NCI-H1930 (cell line): ENCODE measurements around the gene KRTAP20-3.

Source experiments
- DNase-seq, 2 experiments: peaks; one replicate each; lab custom pipeline; 2025; lab: John Stamatoyannopoulos, UW

The KRTAP20-3 gene

DNA sequence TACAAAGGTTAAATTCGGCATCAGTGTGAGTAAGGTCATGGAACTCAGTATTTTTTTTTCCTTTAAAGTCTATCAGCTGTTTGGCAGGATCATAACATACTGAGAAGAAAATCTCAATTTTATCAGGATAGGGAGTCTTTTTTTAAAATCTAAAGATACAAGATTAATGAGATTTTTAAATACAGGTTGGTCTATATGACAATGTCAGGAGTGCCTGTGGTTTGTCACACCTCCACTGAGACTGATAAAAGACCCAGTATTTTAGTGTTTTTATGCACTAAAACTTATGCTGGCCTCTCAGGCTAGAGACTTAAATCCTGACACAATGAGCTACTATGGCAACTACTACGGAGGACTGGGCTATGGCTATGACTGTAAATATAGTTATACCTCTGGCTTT, at the start of gene KRTAP20-3:
Gene KRTAP20-3 (plus strand): TSS at position 301 of the 400 bp plus-strand sequence.
- DNase-seq: no peak

DNA sequence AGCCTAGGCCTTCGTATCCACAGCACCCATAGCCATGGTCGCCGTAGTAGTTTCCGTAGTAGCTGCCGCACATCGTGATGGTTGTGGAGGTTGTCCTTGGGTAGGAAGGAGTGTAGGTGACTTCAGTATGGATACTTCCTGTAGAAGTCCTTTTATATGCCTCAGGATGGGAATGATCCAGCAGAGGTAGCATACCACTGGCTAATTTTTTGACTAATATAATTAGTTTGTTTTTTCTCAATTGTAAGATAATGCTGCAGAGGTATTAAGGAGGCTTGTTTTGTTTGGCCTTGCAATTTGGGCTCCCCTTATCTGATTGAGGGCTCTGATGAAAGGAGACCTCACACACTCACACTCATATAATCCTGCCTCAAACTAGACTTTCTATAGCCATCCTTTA, 43.9 kb upstream of the KRTAP20-3 start, which contains the start of gene KRTAP6-2:
Gene KRTAP6-2 (minus strand): TSS at position 101 of the 400 bp plus-strand sequence. CDS start 28 bp downstream, at position 73.
- DNase-seq: no peak

DNA sequence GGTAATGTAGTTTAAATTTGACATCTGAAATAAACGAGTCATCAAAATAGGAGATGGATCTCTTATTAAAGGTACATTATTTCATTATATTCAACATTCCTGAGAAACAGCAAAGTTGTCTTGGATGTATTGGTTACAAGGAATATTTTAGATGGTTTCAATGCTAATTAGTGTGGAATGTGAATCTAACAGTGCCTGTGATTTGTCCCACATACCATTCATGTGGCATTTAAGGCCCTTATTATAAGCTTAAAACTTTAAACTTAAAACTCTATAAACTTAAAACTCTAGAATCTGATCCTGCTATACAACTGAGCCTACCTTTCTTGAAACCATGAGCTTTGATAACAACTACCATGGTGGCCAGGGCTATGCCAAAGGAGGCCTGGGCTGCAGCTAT, 41.9 kb upstream of the KRTAP20-3 start, which contains the start of gene KRTAP22-1:
Gene KRTAP22-1 (plus strand): TSS at position 301 of the 400 bp plus-strand sequence.
- no peak for DNase-seq

DNA sequence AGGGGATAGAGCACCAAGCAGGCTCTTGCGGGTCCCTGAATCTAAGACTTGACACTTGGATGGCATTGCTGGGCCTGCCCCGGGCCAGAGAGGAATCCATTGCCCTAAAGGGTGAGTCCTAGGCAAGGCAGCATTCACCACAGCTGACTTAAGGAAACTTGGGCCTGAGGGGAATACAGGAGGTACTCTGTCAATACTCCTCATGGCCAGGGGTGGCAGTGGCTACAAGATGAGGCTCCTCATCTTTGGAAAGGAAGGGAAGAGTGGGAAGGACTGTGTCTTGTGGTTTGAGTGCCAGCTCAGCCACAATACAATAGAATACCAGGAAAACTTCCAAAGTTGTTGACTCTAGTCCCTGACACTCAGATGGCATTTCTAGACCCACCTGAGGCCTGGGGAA, 36.7 kb upstream of the KRTAP20-3 start:
- DNase-seq: no peak

DNA sequence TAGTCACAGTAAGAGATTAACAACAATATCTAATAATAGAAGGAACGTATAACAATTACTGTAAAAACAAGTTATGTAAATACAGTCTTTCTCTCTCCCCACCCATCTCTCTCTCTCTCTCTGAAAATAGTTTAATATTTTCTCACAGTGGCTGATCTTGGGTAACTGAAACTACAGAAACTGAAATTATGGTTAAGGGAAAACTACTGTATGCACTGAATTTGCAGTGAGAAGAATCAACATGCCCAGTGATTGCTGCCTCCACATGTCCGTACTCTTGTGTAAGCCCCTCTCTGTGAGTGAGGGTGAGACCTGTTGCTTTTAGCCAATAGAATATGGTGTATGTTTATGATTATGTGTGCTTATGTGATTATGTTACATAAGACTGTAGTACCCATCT, 30.5 kb upstream of the KRTAP20-3 start:
- no peak for DNase-seq

DNA sequence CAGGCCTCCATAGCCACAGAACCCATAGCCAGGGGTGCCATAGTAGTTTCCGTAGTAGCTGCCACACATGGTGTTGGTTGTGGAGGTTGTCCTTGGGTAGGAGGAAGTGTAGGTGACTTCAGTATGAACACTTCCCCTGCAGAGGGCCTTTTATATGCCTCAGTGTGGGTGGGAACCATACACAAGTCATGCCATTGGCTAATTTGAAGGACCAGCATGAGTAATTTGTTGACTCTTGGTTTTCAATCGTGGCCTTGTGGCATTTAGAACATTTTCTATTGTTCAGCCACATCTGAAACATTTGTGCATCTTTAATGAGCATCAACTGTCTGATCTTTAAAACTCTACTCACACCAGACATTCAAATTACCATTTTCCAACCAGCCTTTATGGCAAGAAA, 28.8 kb upstream of the KRTAP20-3 start, which contains the start of gene KRTAP6-1:
Gene KRTAP6-1 (minus strand): TSS at position 95 of the 400 bp plus-strand sequence. CDS start 26 bp downstream, at position 69.
- DNase-seq: no peak

DNA sequence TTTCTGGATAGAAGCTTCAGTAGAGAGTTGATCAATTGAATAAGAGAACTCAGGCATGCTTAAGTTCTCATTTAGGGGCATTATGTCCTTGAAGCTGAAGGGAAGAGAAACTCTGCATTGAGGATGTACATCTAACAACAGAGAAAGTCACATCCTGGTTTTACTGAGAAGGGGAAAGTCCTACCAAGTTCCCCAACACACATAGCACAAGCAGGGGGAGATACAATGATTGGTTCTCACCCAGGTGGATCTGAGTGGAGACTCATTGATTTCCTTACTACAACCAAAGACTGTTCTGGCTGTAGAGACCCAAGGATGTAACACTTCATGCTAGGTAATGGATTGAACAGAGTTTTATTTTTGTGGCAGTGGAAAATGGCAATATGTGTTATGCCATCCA, 27.5 kb upstream of the KRTAP20-3 start:
- DNase-seq: no peak

DNA sequence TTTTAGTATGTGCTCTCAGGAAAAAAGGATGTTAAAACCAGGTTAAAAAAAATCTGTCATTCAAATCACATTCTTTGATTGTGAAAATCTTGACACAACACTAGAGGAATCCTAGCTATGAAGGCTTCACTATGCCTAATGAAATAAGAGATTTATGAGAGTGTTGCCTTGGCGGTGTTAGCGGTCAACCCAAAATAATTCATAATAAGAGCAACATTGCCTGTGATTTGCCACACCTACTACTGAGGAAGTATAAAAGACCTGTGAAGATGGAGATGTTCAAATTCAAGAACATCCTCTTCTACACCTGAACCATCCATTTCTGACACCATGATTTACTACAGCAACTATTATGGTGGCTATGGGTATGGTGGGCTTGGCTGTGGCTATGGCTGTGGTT, 26.5 kb upstream of the KRTAP20-3 start, which contains the start of gene KRTAP20-1:
Gene KRTAP20-1 (plus strand): TSS at position 301 of the 400 bp plus-strand sequence. CDS start 30 bp downstream, at position 331.
- no peak for DNase-seq

DNA sequence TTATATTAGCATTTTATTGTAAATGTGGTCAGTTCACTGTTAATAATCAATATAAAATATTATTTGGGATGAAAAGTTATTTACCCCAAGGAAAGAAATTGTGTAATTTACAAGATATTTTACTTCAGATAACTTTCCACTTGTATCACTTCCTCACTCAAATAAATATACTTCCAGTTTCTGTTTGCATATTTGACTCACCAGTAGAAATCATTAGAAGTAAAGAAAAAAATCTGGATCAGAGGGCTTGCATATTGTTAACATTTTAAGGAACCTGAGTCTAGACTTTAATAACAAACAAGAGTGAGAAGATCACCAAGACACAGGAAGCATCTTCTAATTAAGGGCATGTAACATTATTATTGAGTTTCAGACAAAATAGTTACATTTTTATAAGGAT, 22.6 kb upstream of the KRTAP20-3 start:
- DNase-seq: no peak

DNA sequence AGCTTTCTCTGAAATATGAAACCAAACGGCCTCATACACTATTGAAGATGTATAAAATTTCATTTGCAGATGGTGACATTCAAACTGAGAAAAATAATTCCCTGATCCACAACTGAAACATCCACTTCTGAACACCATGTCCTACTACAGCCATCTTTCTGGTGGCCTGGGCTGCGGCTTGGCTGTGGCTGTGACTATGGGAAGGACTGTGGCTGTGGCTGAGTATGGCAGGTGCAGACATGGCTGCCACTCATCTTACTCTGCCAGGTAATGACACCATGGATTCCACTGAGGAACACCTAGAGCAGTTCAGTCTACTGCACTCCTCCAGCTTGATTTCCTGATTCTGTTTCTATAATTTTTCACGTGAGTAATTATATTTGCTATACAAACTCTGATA, 22.1 kb upstream of the KRTAP20-3 start, which contains the start of gene KRTAP20-4:
Gene KRTAP20-4 (plus strand): TSS at position 106 of the 400 bp plus-strand sequence.
- no peak for DNase-seq

DNA sequence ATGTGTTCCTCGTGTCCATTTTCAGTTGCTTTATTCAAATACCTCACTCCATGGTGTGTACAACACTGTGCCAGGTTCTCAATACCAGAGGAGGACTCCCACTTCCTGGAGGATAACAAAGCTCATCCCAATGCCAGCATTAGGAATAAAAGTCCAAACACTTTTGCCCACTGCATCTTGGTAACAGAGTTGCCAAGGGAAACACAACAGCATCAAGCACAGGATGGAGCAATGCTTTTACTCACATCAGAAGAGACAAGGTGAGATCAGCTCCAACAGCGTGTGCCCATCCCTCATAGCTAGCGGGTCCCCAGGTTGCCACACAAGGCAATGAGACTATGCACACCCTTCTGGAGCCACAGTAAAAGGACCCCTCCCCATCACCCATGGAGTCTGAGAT, 19.3 kb upstream of the KRTAP20-3 start:
- no peak for DNase-seq

DNA sequence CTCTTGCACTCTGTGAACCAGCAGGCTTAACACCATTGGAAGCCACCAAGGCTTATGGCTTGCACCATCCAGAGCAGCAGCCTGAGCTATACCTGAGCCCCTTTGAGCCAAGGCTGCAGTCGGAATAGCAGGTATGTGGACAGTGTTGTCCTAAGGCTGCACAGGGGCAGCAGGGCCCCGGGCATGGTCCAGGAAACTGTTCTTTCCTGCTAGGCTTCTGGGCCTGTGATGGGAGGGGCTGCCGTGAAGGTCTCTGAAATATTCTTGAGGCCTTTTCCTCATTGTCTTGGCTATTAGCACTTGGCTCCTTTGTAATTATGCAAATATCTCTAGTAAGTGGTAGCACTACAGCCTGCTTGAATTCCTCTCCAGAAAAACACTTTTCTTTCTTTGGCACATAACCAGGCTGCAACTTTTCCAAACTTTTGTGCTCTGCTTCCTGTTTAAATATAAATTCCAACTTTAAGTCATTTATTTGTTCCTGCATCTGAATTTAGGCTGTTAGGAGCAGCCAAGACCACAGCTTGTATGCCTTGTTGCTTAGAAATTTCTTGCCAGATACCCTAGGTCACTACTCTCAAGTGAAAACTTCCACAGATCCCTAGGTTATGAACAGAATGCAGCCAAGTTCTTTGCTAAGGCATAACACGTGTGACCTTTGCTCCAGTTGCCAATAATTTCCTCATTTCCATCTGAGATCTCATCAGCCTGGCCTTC, 17.1 kb upstream of the KRTAP20-3 start:
- no peak for DNase-seq

DNA sequence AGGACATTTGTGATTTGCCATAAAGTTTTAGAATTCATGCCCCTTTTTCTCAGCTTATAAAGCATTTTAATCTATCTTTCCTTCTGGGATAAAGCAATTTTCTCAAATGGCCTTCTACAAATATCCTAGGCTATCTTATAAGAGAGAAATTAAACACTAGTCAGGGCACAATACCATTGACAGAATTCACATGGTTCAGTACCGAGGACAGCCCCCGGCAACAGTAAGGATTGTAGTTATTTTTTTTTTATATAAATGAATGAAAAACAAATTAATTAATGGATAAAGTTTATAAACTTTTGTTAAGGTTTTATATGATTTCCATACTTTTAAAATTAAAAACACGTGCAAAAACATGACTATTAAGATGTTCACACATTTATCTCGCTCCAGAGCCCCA, 14.6 kb upstream of the KRTAP20-3 start:
- no peak for DNase-seq

DNA sequence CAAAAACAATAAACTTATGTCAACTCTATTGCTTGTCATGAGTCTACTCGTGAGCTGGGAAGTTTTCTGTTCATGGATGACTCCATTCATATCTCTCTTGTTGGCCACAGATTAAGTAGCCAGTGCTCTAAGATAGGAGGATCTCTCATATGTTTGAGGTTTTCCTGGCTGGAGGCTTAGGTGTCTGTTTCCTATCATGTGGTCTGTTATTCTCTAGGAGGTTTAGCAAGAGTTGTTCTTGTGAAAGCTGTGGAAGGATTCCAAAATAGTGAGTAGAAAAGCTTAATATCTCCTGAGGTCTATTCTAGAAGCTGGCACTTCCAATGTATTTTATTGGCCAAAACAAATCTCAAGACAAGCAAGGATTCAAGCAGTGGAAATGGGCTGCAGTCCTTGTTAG, 13.5 kb upstream of the KRTAP20-3 start:
- no peak for DNase-seq

DNA sequence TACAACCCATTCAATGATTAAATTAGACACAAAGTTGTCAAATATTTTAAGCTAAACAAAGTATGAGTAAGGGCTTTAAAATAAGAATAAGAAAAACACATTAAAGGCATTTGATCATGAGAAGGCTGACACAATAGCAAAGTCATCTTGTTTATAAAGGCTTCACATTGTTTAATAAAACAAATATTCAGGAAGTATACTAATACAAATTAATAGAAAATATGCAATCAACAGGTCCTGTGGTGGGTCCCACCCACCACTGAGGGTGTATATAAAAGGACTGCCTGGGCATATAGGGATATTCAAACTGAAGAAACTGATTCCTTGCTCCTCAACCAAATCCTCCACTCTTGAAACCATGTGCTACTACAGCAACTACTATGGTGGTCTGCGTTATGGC, 7.8 kb upstream of the KRTAP20-3 start, which contains the start of gene KRTAP20-2:
Gene KRTAP20-2 (plus strand): TSS at position 301 of the 400 bp plus-strand sequence. CDS start 58 bp downstream, at position 359.
- no peak for DNase-seq

DNA sequence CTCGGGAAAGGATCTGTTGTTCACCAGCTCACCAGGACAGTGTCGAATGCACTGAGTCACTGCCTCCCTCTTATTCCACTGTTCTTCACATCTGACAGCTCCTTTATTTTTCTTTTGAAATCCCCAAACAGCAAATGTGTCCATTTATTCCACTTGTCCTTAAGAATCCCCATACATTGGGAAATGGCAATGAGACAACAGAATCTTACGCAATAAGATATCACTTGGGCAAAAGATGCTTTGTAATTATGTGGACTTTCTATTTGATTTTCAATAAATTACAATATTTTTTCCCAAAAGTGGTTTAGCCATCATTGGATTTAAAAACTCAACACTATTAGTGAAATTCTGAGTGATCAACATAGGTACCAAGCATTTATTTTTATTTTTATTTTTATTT, 4.0 kb upstream of the KRTAP20-3 start:
- no peak for DNase-seq

DNA sequence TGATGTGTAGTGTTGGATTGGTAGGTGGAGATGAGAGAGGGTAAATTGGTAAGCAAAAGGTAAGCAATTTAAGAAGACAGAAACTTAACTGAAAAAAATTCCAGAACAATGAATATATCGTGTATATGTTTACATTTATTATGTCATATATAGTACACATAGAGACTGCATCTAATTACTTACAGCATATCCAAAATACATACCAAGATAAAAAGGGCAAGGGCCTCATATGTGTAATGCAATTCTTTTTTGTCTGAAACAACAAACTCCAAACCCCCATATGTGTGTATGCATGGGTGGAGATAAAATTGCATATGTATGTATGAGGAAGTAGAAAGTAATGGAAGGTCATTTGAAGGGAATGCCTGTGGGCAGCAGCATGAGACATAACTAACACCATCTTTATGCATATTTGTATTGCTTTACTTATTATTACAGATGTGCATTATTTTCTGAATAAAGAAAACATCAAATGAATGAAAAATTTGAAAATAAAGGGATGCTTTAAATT, 4.3 kb downstream of the KRTAP20-3 start:
- no peak for DNase-seq

DNA sequence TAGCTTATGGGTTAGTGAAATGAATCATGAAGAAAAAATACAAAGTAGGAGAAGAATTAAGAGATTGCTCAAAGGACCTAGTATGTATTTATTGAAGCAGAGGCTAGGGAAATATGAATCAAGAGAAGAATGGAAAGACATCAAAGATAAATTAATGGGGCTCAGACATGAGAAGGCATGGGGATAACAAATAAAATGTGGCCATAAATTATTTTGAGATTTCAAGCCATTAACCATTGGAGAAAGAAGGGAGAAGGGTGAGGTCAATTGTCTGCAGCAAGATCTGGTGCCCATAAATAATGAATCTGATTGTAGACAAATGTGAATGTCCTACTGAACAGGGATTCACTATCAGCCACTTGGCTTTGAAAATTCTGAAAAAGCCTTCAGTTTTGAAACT, 10.2 kb downstream of the KRTAP20-3 start:
- DNase-seq: no peak

DNA sequence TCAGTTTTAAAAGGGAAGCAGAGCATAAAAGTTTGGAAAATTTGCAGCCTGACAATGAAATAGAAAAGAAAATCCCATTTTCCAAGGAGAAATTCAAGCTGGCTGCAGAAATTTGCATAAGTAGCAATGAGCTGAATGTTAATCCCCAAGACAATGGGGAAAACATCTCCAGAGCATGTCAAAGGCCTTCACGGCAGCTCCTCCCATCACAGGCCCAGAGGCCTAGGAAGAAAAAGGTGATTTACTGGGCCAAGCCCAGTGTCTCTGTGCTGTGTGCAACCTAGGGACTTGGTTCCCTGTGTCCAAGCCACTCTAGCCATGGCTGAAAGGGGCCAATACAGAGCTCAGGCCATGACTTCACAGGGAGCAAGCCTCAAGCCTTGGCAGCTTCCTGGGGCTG, 26.1 kb downstream of the KRTAP20-3 start:
- DNase-seq: no peak

DNA sequence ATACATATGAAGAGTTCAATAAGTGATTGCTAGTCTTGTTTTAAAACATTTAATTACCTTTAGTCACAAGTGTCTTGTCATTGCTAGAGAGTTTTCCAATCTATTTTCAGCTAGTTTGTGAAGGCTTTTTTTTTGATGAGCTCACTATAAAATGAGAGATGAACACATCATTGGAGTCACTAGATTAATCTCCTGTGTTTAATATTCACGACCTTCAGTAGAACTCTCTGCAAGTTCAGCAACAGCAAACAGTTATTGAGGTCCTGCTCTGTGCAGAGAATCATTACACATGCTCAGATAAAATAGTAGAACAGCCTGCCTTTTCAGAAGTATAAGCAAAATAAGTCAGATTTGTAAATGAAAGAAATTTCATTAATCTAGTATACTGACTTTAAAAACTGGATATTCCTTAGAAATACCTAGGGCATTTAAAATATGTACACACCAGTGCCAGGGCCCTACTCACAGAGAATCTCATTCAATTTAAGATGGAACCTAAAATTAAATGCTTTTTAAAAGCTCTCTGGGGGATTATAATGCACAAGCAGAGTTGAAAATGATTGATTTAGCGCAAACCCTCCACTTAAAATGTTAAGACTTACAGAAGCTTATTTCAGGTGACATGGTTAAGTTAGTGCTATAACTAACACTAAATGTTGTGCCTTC, 30.5 kb downstream of the KRTAP20-3 start:
- no peak for DNase-seq

DNA sequence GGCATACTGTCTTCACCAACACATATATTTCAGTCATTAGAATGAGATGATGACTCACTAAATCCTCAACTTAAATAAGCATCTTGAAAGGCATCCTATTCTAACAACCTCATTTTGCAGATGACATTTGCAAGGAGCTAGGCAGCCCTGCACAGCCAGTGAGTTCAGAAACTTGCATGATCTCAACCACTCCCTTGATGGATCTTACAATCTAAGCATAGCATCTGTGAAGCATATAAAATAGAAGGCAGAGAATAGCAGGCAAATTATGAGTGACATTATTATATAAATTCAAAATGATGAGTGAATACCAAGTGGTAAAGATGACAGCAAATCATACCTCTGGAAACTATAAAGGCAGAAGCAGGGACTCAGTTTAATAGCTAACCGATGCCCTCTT, 31.6 kb downstream of the KRTAP20-3 start:
- no peak for DNase-seq

DNA sequence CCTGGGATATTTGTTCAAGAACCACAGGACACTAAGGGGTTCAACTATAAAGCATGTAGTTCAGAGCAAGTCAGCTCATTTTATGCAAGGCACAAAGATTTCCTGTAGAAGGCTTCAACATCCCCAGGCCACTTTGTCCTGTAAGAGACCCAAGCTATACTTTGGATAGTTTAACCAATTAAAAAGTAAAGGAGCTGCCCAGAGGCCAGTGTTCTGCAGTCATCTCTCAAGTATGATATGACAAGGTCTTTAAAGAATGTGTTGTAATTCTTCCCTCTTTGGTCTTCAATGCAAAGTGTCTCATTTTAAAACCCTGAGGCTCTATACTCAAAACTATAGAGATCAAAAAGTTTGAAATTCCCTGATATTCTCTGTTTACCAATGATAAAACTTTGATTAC, 34.1 kb downstream of the KRTAP20-3 start:
- no peak for DNase-seq

DNA sequence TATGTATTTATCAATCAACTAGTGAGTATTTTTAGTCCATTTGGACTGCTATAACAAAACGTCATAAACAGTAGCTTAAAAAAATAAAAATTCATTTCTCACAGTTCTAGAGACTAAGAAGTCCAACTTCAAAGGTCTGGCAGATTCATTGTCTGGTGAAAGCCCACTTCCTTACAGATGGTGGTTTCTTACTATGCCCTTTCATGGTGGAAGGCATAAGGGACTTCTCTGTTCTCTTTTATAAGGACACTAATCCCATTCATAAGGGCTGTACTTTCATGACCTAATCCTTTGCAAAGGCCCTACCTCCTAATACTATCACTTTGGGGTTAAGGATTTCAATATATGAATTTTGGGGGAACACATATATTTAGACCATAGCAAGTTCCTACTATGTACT, 37.9 kb downstream of the KRTAP20-3 start:
- no peak for DNase-seq
